ENCODE measurements around the gene PADI2.
A peak's percentile ranks its signal among the peaks of the same experiment; 100 is the strongest.

The PADI2 gene

GRCh38 chr1:17140279-17140678 lies 21.0 kb upstream of the PADI2 start:
- no peak for DNase-seq (ENCODE audit: low read depth in 2 of 3, low spot score in 1 of 3)

DNA sequence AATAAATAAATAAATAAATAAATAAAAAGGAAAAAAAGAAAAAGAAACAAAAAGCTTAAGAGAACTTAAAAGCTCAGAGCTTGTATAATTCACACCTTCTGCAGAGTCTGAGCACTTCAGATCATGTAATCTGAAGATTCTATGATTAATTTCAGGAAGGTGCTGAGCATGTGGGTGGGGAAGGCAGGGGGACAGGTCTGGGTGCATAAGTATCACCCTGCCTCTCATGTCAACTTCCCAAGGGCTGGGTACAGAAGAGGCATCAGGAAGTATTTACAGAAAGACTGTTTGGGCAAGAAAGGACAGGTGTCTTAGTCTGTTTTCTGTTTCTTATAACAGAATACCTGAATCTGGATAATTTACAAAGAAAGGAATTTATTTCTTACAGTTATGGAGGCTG lies 20.4 kb upstream of the PADI2 start:
- no peak for DNase-seq (ENCODE audit: low read depth in 2 of 3, low spot score in 1 of 3)

DNA sequence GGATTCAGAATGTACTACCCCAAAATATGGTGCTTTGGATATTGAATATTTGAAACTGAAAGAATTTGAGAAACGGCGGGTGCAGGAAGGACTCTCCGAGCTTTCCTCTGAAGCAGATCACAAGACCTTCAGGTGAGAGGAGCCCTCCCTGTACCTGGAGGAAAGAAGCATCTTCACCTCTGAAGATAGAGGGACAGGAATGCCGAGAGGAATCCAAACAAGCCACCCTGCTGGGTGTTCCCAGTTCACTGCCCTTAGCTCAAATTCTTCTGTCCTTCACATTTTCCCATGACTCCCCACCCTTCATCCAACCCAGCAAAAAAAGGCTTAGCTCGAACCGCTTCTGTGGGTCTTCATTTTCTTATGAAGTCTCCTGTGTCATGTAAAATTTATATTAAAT lies 18.2 kb upstream of the PADI2 start:
- DNase-seq (ENCODE audit: low read depth in 2 of 3, low spot score in 1 of 3): no peak

DNA sequence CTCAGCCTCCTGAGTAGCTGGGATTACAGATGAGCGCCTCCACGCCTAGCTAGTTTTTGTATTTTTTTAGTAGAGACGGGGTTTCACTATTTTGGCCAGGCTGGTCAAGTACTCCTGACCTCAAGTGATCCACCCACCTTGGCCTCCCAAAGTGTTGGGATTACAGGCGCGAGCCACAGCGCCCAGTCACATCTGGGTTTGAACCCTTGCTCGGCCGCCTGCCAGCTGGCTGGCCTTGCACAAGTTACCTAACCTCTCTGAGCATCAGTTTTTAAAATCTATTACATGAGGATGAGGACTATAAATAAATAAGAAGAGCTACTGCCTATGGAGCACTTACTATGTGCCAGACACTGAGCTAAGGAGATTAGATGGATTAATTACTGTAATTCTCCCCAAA lies 17.7 kb upstream of the PADI2 start:
- no peak for DNase-seq (ENCODE audit: low read depth in 2 of 3, low spot score in 1 of 3)

DNA sequence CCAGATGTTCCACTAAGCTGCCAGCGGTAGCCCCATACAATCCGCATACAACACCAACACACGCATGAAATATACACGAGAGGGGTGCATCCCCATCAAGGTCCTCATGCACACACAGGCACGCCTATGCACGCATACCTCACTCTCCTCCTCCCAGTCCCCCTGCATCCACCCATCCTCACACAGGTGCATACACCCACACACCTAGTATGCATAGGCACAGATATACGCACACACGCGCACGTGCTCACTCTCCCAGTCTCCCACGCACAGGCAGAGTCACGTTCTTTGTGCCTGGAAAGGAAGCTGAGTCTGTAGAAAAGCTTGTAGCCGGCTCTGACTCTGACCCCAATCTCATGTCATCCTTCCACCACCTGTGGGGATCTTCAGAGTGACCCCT lies 16.9 kb upstream of the PADI2 start:
- no peak for DNase-seq (ENCODE audit: low read depth in 2 of 3, low spot score in 1 of 3)

DNA sequence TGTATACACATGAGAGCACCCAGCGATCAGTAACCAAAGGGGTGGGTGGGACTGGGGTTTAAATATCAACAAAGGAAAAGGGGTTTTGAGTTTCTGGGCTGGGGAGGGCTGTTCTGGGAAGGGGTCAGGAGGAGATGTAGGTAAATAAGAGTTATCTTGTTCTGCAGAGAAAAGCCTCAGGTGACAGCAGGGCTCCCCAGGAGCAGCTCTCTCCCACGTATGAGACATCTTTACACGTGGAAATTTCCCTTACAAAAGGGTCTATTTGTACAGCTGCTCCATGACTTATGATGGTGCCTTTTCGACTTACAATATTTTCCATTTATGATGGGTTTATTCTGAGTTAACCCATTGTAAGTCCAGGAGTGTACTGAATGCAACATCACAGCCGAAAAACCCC lies 16.3 kb upstream of the PADI2 start:
- no peak for DNase-seq (ENCODE audit: low read depth in 2 of 3, low spot score in 1 of 3)

GRCh38 chr1:17134724-17135123 lies 15.5 kb upstream of the PADI2 start:
- no peak for DNase-seq (ENCODE audit: low read depth in 2 of 3, low spot score in 1 of 3)

GRCh38 chr1:17134034-17134433 lies 14.8 kb upstream of the PADI2 start:
- DNase-seq (ENCODE audit: low read depth in 2 of 3, low spot score in 1 of 3): no peak

DNA sequence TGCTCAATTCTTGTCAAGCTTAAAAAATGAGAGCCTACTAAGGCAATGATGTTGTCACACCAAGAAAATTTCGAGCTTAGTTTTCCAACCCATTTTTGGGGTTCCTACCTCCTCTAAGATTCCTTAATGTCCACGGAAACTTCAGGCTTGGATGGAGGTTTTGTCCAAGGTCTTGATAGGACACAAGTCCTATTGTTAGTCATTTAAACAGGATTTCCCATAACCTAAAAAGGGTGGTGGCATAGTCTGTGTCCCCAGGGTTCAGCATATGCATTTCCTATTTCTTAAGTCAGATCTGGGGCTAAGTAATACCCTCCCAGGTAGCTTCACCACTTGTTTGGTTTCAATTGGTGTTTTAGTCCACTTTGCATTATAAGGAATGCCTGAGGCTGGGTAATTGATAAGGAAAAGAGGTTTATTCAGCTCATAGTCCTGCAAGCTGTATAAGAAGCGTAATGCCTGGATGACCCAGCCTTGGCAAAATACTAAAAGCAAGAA lies 10.9 kb upstream of the PADI2 start:
- no peak for DNase-seq (ENCODE audit: low read depth in 2 of 3, low spot score in 1 of 3)

DNA sequence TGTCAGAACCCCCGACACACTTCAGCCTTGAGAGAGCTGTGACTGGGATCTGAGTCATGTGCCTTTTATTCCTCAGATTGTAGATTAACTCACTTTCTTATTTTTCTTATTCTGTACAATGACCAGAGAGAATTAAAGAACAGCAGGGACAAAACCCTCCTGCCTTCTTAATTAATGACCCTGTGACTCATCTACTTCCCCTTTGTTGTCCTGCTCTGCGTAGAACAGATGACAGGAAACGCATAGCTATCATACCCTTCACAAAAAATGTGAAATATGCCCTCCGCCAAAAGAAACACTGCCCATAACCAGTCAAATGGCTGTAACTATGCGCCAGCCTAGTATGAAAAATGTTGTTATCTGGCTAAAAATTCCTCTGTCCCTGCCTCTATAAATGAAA lies 9.1 kb upstream of the PADI2 start:
- DNase-seq (ENCODE audit: low read depth in 2 of 3, low spot score in 1 of 3): no peak

DNA sequence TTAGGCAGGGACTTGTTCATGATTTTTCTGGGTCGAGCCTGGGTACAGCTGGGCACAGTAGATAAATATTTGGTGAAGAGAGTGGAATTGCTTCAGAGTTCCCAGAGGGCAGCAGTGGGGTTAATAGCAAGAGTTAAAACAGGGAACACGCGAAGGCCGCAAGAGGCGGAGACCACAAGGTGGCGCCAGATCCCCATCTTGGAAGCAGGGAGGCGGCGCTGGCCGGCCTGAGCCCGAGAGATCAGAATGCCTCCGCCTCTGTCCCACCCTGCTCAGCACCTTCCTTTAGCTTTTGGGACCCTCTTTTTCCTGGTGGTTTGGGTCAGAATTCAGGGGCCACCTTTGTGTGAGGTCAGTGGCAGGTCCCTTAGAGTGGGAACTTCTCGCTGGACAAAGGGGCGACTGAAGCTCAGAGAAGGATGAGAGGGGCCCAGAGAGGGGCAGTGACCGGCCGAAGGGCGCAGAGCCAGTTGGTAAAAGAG lies 6.5 kb upstream of the PADI2 start:
- DNase-seq (ENCODE audit: low read depth in 2 of 3, low spot score in 1 of 3): peak; percentile 71 to 86 (median 79)

DNA sequence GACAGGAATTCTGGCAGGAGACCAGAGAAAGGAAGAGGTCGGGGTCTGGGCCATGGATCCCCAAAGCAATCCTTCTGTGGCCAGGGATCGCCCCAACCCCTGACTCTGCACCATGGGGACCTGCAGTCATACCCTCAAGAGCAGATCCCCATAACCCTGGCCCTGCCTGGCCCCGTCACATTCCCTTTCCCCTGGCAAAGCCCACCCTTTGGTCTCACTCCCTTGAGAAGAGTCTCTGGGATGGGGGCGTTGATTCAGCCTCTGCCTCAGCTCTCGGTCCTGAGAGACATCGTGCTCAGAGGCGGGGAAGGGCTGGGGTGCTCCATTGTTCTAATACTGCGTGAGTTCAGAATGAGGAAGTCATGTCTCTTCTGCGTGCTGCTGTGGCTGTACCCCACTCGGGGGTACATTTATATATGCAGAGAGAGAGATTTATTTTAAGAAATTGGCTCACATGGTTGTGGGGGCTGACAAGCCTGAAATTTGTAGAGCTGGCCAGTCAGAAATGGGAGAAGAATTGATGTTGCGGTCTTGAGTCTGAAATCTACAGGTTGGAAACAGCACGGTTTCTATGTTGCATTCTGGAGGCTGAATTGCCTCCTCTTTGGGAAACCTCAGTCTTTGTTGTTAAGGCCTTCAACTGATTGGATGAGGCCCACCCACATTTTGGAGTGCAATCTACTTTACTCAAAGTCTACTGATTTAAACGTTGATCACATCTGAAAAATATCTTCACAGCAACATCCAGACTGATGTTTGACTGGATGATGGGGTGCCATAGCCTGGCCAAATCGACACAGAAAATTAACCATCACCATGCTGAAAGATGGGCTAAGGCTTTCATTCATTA lies 4.2 kb upstream of the PADI2 start:
- DNase-seq (ENCODE audit: low read depth in 2 of 3, low spot score in 1 of 3): no peak

GRCh38 chr1:17122521-17123164 lies 3.4 kb upstream of the PADI2 start:
- DNase-seq (ENCODE audit: low read depth in 2 of 3, low spot score in 1 of 3): no peak

DNA sequence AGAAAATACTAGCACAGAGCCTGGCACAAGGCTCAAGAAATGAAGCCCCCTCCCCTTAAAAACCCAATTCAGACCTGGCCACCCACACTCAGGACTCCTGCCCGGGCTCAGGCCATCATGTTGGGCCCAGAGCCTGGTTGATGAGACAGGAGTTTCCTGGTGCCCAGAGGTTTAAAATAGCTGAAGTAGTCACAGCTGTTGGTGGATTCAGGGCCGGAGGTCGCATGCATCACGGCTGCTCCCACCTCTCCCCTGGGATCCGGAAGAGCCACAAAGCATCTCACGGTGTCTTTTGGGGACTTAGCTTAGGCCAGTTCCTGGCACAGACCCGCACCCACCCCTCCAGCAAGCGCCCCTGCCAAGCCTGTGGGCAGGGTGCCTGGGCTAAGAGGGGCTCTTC lies 2.6 kb upstream of the PADI2 start:
- no peak for DNase-seq (ENCODE audit: low read depth in 2 of 3, low spot score in 1 of 3)

GRCh38 chr1:17120962-17121837 lies 1.9 kb upstream of the PADI2 start:
- DNase-seq (ENCODE audit: low read depth in 2 of 3, low spot score in 1 of 3): no peak

- no peak for DNase-seq (ENCODE audit: low read depth in 2 of 3, low spot score in 1 of 3)
Observed at GRCh38 chr1:17120481-17120877, 1.2 kb upstream of the PADI2 start.

GRCh38 chr1:17119773-17120480 lies 676 bp upstream of the PADI2 start:
- no peak for DNase-seq (ENCODE audit: low read depth in 2 of 3, low spot score in 1 of 3)

DNA sequence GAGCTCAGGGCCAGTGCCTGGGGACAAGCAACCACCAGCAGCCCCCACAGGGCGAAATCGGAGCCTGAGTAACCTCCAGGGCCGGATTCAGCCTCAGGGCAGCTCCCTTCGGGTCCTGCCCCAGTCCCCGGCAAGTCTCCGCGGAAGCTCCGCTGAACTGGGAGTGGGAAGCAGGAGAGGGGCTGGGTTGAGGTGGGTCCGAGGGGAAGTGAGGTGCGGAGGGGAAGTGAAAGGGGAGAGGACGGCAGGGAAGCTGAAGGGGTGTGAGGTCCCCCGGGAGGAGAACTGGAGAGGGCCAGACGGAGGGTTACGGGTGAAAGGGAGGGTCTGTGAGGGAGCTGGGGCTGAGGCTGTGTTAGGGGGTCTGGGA lies 560 bp downstream of the PADI2 start:
- DNase-seq (ENCODE audit: low read depth in 2 of 3, low spot score in 1 of 3): no peak

DNA sequence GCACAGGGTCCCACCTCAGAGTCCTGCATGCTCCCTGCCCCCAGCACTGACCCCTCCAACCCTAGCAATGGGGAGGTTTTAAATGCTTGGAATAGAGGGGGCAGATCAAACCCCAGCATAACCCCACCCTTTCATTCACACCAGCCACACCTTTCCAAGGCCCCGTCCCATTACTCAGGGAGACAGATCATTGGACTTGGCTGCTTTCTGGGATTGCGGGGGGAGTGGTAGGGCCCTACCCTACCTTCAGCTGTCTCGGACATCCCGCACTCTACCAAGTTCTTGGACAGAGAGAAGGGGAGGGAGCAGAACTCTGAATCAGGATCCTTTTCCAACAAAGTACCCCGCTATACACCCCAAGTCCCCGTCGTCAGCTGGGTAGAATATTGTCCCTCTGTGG lies 983 bp downstream of the PADI2 start:
- no peak for DNase-seq (ENCODE audit: low read depth in 2 of 3, low spot score in 1 of 3)

DNA sequence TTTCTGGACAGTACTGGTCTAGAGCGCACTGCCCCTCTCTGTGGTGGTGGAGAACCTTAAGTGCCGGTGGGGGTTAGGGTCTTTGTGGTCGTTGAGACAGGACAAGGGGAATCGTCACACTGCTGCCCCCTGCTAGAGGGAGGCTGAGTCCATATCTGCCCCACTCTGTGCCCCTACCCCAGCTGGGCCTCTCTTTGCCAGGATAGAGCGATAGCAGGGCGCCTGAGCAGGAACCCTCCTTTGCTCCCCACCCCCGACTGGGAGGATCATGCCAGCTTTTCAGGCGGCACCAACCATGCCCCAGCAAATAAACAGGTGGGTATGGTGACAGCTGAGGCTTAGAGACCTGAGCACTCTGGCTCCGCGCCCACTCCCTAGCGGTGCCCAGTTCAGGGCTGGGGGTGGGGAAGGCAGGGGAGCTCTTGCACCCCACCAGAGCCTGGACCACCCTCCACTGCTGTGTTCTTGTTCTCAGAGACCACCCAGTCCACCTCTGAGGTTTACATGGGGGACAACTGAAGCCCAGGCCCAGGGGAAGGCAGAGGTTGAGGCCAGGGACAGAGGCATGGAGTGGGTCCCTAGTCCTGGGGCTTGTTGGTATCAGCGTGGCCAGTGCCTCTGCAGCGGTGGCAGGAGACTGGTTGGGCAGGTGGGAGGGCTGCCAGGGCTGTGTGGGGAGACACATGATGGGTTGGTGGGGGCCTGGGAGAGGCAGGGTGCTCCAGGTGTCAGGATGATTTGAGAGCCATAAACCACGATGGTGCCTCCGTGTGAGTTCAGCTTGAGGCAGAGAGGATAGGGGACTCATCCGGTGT lies 1.6 kb downstream of the PADI2 start:
- DNase-seq (ENCODE audit: low read depth in 2 of 3, low spot score in 1 of 3): no peak
